ENCODE measurements around the gene MYCL. TPM values are rescaled to one million over a fixed set of nuclear protein-coding genes. Genes with fewer than 3 reads are reported as not detected.
A peak's percentile ranks its signal among the peaks of the same experiment; 100 is the strongest.

Gene MYCL
- total and polyA plus RNA-seq, 2 of the 4 experiments (the other 2 are of a cell fraction), result 0.72 to 0.87 TPM

DNA sequence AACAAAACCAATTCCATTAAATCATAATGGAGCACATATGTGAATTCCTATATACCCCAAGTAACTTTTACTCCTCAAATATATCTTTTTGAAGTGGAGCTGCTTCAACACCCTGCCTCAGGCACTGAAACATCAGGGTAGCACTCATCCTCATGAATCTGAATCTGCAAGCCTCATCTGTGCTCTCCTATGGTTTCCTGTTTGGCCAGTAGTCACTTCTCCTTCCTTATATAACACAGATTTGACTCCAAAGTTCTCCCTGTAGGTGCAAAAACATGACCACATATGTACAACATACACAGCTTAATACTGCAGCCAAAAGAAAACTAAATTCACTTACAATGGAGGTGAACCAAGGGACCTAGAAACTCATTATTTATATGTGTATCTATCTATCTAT is 25.6 kb downstream of the MYCL start (continued):
- no peak for TF ChIP-seq SMC3 (IDR thresholded peaks at IDR 0.05; ENCODE audit: low read depth, low read length)
- no peak for TF ChIP-seq BHLHE40 (IDR thresholded peaks at IDR 0.05; ENCODE audit: low read depth, low read length)
- TF ChIP-seq MAFK (IDR thresholded peaks at IDR 0.05; ENCODE audit: low read depth, low read length), result no peak

DNA sequence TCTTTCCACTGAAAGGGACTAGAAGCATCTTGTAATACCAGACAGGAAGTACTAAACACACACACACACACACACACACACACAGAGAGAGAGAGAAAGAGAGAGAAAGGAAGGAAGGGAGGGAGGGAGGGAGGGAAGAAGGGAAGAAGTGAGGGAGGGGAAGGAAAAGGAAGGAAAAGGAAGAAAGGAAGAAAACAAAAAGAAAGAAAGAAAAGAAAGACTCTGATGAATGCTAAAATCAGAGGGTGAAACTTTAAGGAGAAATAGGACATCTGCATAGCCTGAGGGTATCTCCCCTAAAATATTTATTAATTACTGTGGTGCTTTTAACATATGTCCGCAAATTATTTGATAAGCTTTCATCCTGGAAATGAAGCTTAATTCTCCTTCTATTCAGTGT is 29.0 kb downstream of the MYCL start:
- Histone ChIP-seq H4K8ac (ENCODE audit: low read depth in 2 of 2, low read length in 2 of 2) (no peak overlapping the region), H2AK9ac (replicated peaks; ENCODE audit: low read depth, low read length, poor library complexity) (no peak overlapping the region), H3K9ac (ENCODE audit: low read depth, low read length) (no peak overlapping the region), H2BK15ac (ENCODE audit: low read depth, low read length) (no peak overlapping the region), H3K36me3 (ENCODE audit: control insufficient read depth, insufficient read depth, low read length) (peaks cover 1% of the 10 kb centered on the region; the same call in 1 of the 2 replicates), H2BK5ac (ENCODE audit: low read depth, low read length, poor library complexity, severe bottlenecking) (no peak overlapping the region), H3K4me1 (ENCODE audit: control insufficient read depth, insufficient read depth, low read length) (0 out of 2 replicates have a peak, but pooled peaks cover 1% of the 10 kb centered on the region), H3K4ac (ENCODE audit: low read depth, low read length) (no peak overlapping the region), H3K27ac (ENCODE audit: insufficient read depth, low read length) (no peak overlapping the region), H3K23ac (ENCODE audit: low read depth, low read length) (no peak overlapping the region), H4K5ac (ENCODE audit: low read depth, low read length) (no peak overlapping the region), H3K79me1 (ENCODE audit: low read depth in 1 of 2, low read length in 2 of 2) (peaks cover 22 to 49% of the 10 kb centered on the region in 2 experiments), H3K56ac (ENCODE audit: extremely low read depth, insufficient read depth, low read length) (no peak overlapping the region), H3K9me3 (ENCODE audit: control insufficient read depth, insufficient read depth, low read length) (no peaks in the 10 kb centered on the region), H2AK5ac (ENCODE audit: low read depth, low read length) (no peak overlapping the region), H2AFZ (replicated peaks; ENCODE audit: low read length, poor library complexity) (no peak overlapping the region), H3K9me1 (ENCODE audit: insufficient read depth, low read length) (no peaks in the 10 kb centered on the region), H3K27me3 (ENCODE audit: control insufficient read depth, insufficient read depth, low read length) (no peaks in the 10 kb centered on the region), H3K14ac (replicated peaks; ENCODE audit: low read depth, low read length) (no peak overlapping the region), H2BK120ac (ENCODE audit: low read depth, low read length) (no peak overlapping the region), H4K91ac (ENCODE audit: insufficient read depth, low read depth, low read length) (no peak overlapping the region), H3K4me2 (ENCODE audit: low read depth, low read length) (no peak overlapping the region), H3K4me3 (ENCODE audit: insufficient read depth, low read depth, low read length) (no peak overlapping the region), H3K18ac (ENCODE audit: low read depth, low read length) (no peak overlapping the region), H2BK20ac (ENCODE audit: low read depth, low read length) (no peak overlapping the region), H4K20me1 (ENCODE audit: insufficient read depth, low read length) (peaks cover 35% of the 10 kb centered on the region)
- ATAC-seq (ENCODE audit: low read depth) (peak; percentile 48), DNase-seq (no peak)
- dilution Hi-C loops (cut with HindIII; ENCODE audit: low sequenced_read_pairs, unreplicated experiment), result no loop called here
- ChIA-PET CTCF (no interaction called here), POLR2A (ENCODE audit: unreplicated experiment) (no interaction called here)
- no TSS peak for BruUV-seq (replicated peaks)
- intact Hi-C loops (cut with micrococcal nuclease), result no loop called here
- no CpG with 5 or more reads among the region's 1 CpG for WGBS, 2 experiments (ENCODE audit: extremely low coverage in 2 of 2, insufficient read length in 1 of 2)
- in situ Hi-C loops (cut with MboI; ENCODE audit: low sequenced_read_pairs), result no loop called here
- TF ChIP-seq ELK1 (IDR thresholded peaks at IDR 0.05; ENCODE audit: borderline replicate concordance, low read depth, low read length) (no peak), MXI1 (IDR thresholded peaks at IDR 0.05; ENCODE audit: borderline replicate concordance, low read depth, low read length) (no peak), RFX5 (IDR thresholded peaks at IDR 0.05; ENCODE audit: low read depth, low read length) (no peak), BHLHE40 (IDR thresholded peaks at IDR 0.05; ENCODE audit: low read depth, low read length) (no peak), POLR2A (IDR thresholded peaks at IDR 0.05; ENCODE audit: low read depth, low read length) (no peak), MAZ (IDR thresholded peaks at IDR 0.05; ENCODE audit: borderline replicate concordance, low read depth, low read length) (no peak), CEBPB (IDR thresholded peaks at IDR 0.05; ENCODE audit: low read depth, low read length) (no peak), NFE2L2 (IDR thresholded peaks at IDR 0.05; ENCODE audit: low read depth, low read length) (no peak), RAD21 (IDR thresholded peaks at IDR 0.05; ENCODE audit: low read length) (no peak), FOS (IDR thresholded peaks at IDR 0.05; ENCODE audit: low read depth, low read length) (no peak), RCOR1 (IDR thresholded peaks at IDR 0.05; ENCODE audit: insufficient replicate concordance, low read length) (no peak), CTCF (conservative IDR thresholded peaks at IDR 0.05; ENCODE audit: low read depth, low read length) (no peak), SMC3 (IDR thresholded peaks at IDR 0.05; ENCODE audit: low read depth, low read length) (no peak), CHD1 (IDR thresholded peaks at IDR 0.05; ENCODE audit: low read depth, low read length) (no peak)

Data from IMR-90 (cell line).